BJ (cell line): ENCODE data around the gene ZNF93. TPM values are rescaled to one million over a fixed set of nuclear protein-coding genes. Genes with fewer than 3 reads are reported as not detected.

Source experiments
- CTCF ChIA-PET: fragments of 350-600 bp; formaldehyde crosslinking; extraction: SDS; loops from one replicate; lab custom pipeline; 2021; ENCODE audit warnings: antibody characterized with exemption, inconsistent platforms; lab: Yijun Ruan, JAX
- POLR2A ChIA-PET: fragments of 300-600 bp; sonication (Branson Sonifier 250); formaldehyde crosslinking; extraction: SDS; loops from one replicate; lab custom pipeline; 2021; ENCODE audit warnings: antibody characterized with exemption; lab: Charles Lee
- DNase-seq: peaks from one replicate; pipeline ENCODE4 v3.0.0-alpha.2; 2011; ENCODE audit warnings: low read depth
- H3K27me3 ChIP-seq: 2 replicates; pipeline ENCODE4 v1.6.0; 2011; ENCODE audit warnings: low read length; ENCODE audit not compliant: control insufficient read depth, insufficient read depth
- H3K36me3 ChIP-seq: 2 replicates; pipeline ENCODE4 v1.5.1; 2011; ENCODE audit warnings: low read length; ENCODE audit not compliant: control insufficient read depth, insufficient read depth
- H3K4me3 ChIP-seq: 2 replicates; pipeline ENCODE4 v1.5.1; 2011; ENCODE audit warnings: low read depth, mild to moderate bottlenecking, control low read depth, low read length
- CTCF ChIP-seq: IDR thresholded peaks from 2 replicates; pipeline ENCODE4 v1.5.1; 2011; ENCODE audit warnings: low read depth, mild to moderate bottlenecking, control low read depth, inconsistent platforms, low read length, moderate library complexity; ENCODE audit not compliant: insufficient read depth
- polyA plus RNA-seq: library from polyadenylated mRNA; depleted of rRNA; stranded (reverse); fragments of >200 nt; gene quantifications from 2 replicates; pipeline ENCODE4 v1.2.3, GENCODE V29; 2011; rRNA removed

The ZNF93 gene
- polyA plus RNA-seq, 1 experiment, result 4.3 TPM

- CTCF ChIA-PET, result no interaction called here
- H3K27me3 ChIP-seq, result no peaks in the 10 kb centered on the region
- H3K36me3 ChIP-seq, result no peaks in the 10 kb centered on the region
- POLR2A ChIA-PET, result no interaction called here
- no peak for TF ChIP-seq CTCF
- no peak for DNase-seq
- H3K4me3 ChIP-seq, result no peak overlapping the region
These were observed 66.1 kb downstream of the ZNF93 start for GRCh38 chr19:19966862-19967261.

Other genes with a start within 250 kb of the ZNF93 start
- 11.1 and 27.9 TPM in 2 replicates for gene ATP13A1, start 237.3 kb upstream of the ZNF93 start, polyA plus RNA-seq
- gene ZNF101, start 232.1 kb upstream of the ZNF93 start, polyA plus RNA-seq, result 2.5 and 4.5 TPM in 2 replicates
- 1.2 and 2.7 TPM in 2 replicates for gene ZNF14, start 167.8 kb upstream of the ZNF93 start, polyA plus RNA-seq
- 3.9 and 7.2 TPM in 2 replicates for gene ZNF506, start 79.2 kb upstream of the ZNF93 start, polyA plus RNA-seq
- gene ZNF253, start 35.1 kb upstream of the ZNF93 start, polyA plus RNA-seq, result 0.67 and 1.6 TPM in 2 replicates
- gene ZNF682, start 138.6 kb downstream of the ZNF93 start, polyA plus RNA-seq, result 0.70 and 1.3 TPM in 2 replicates
- 0.36 and 0.38 TPM in 2 replicates for gene ZNF90, start 177.1 kb downstream of the ZNF93 start, polyA plus RNA-seq